ENCODE measurements around the gene MYLK4.

GRCh38 chr6:2646346-2646745, 104.4 kb downstream of the MYLK4 start:
- TF ChIP-seq YY1 (IDR thresholded peaks at IDR 0.05; ENCODE audit: insufficient read depth, insufficient read length) = no peak
- TF ChIP-seq ZNF274 (IDR thresholded peaks at IDR 0.05; ENCODE audit: low read depth, low read length) = no peak

All from NT2/D1 (cell line).